Heart left ventricle (tissue), 16 donors: ENCODE data around the gene TMEM92. TPM values are rescaled to one million over a fixed set of nuclear protein-coding genes. Genes with fewer than 3 reads are reported as not detected.
"Not testable (repeated sequence)": the region's sequence is repeated elsewhere in the genome, so short reads cannot be mapped to it uniquely, and the experiment has no call there.

Experiments used
- ATAC-seq, 4 donors: fragments of 200-7000 bp; cut with Tn5 transposase; one replicate each; pipeline ENCODE4 v1.9.1; 2020 to 2022; ENCODE audit warnings: moderate library complexity in 4 of 4, mild to moderate bottlenecking in 3 of 4, moderate number of reproducible peaks in 1 of 4
- DNase-seq, 5 donors: peaks; one replicate each; pipeline ENCODE4 v3.0.0-alpha.2; 2020
- H3K27ac ChIP-seq, 12 donors: fragments of 200-600 bp; sonication (generic) in 4 of 12; one replicate each; pipeline versions ENCODE4 v1.5.0 to v1.8.0; 2016 to 2022; ENCODE audit warnings: mild to moderate bottlenecking in 2 of 12
- H3K27me3 ChIP-seq, 9 donors: fragments of 200-600 bp; sonication (generic) in 2 of 9; one replicate each; pipeline versions ENCODE4 v1.5.1 to v1.8.0; 2016 to 2022; ENCODE audit warnings: mild to moderate bottlenecking in 3 of 9
- H3K36me3 ChIP-seq, 9 donors: fragments of 200-600 bp; sonication (generic) in 2 of 9; one replicate each; pipeline versions ENCODE4 v1.5.0 to v1.8.0; 2018 to 2022; ENCODE audit warnings: mild to moderate bottlenecking in 2 of 9
- H3K4me1 ChIP-seq, 12 donors: fragments of 200-600 bp; sonication (generic) in 4 of 12; one replicate each; pipeline versions ENCODE4 v1.5.0 to v1.8.0; 2016 to 2022; ENCODE audit warnings: mild to moderate bottlenecking in 3 of 12
- H3K4me3 ChIP-seq, 12 donors: fragments of 200-600 bp; sonication (generic) in 4 of 12; one replicate each; pipeline versions ENCODE4 v1.5.0 to v1.8.0; 2017 to 2022; ENCODE audit warnings: mild to moderate bottlenecking in 9 of 12, moderate library complexity in 4 of 12
- H3K9me3 ChIP-seq, 12 donors: fragments of 200-600 bp; sonication (generic) in 4 of 12; one replicate each; pipeline versions ENCODE4 v1.5.0 to v1.8.0; 2016 to 2022; ENCODE audit warnings: mild to moderate bottlenecking in 1 of 12
- POLR2A ChIP-seq, 2 donors: fragments of 450-650 bp; IDR thresholded peaks; one replicate each; pipeline ENCODE4 v1.6.1; 2017; ENCODE audit warnings: antibody characterized with exemption in 2 of 2, mild to moderate bottlenecking in 2 of 2, moderate library complexity in 2 of 2
- WGBS, 4 donors: extraction: QIAGEN DNeasy Blood & Tissue Kit in 2 of 4; methylation state at CpG; one replicate each; pipeline versions ENCODE4 v1.1.5 to v1.1.7; 2013 to 2018; 5-methylcytosine and 5-hydroxymethylcytosine counted together
- intact Hi-C, 10 donors: fragments of 100-400 bp; cut with DNase I; formaldehyde crosslinking; loops; one replicate each; pipeline versions ENCODE4 v1.11.1 to v1.14.2; 2022
- polyA plus RNA-seq, 2 donors: library from polyadenylated mRNA; stranded (reverse); fragments of 200-250 nt; gene quantifications; one replicate each; pipeline ENCODE4 v1.2.3, GENCODE V29; 2013
- total RNA-seq, 9 donors: library from RNA; depleted of rRNA in 2 of 9; stranded (reverse); fragments of >200 nt in 2 of 9; fragmentation: NEBNext Ultra II Directional in 3 of 9; extraction: Animal tissue kit (Norgen Biotek cat#: 25700) in 3 of 9; gene quantifications; one replicate each; pipeline versions ENCODE4 v1.1.0 to v1.2.4, GENCODE V29; 2016 to 2023
- TF ChIP-seq, protein P1 (sequence below), 12 donors: fragments of 200-600 bp; sonication (generic) in 4 of 12; IDR thresholded peaks; one replicate each; pipeline versions ENCODE4 v1.5.0 to v1.8.0; 2018 to 2022; ENCODE audit warnings: antibody characterized with exemption in 12 of 12, mild to moderate bottlenecking in 5 of 12
- donor health status: ischemic (EF 13 %, LVEDD 7.1; RV severe dilation, severe dysfunction).
- donor health status: healthy with polysubstance abuse.
- donor health status: DM: no; HTN: yes; CAD: no.
- donor health status: DM: no; HTN: no; CAD: no.
- donor health status: ischemic (EF 25% LVEDD 6.9; RV normal size, moderate dysfunction).
- donor health status: ischemic (EF 25% LVEDD 5.7; RV mildly dilated, moderate dysfunction).
- donor health status: healthy.
- donor health status: DM: yes; HTN: yes; CAD: no.
- donor health status: ischemic (EF 35%, LVEDD 5.7; RV mildly dilated, moderate dysfunction).
- donor health status: nonischemic (EF 11% LVEDD 7.7; RV severe dilation, severe dysfunction).
- donor health status: DM: yes; HTN: yes; CAD: no.
- donor health status: PGD.
- donor health status: ischemic (EF 29% LVEDD 5.4; RV normal size, mild dysfunction).
- donor health status: nonischemic (EF 23%, LVEDD 6.1; RV moderate dilation, normal function).

TMEM92 gene
- total and polyA plus RNA-seq, 11 donors: 0.11 TPM; not detected in 10

DNA sequence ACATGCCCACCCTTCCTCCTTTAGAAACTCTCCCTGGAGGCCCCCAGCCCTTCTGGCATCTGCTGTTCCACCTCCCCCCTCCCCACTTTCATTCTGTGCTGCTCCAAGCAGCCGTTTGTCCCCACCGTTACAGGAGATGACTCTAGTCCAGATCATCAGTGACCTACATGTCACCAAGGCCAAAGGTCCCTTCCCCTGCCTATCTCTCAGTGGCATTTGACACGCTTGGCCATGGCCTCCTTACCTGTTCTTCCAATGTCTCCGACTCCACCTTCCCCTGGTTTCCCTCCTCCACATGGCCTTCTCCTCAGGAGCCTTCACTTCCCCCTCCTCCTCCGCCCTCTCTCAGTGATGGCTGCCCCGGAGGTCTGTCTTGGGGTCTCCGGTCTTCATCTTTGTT, 9.4 kb downstream of the TMEM92 start:
- Histone ChIP-seq H3K9me3 (no peaks in the 10 kb centered on the region), H3K4me1 (peaks cover 0 to 8% (median 0%) of the 10 kb centered on the region in 12 donors), H3K27me3 (no peaks in the 10 kb centered on the region), H3K27ac (no peak overlapping the region), H3K36me3 (no peaks in the 10 kb centered on the region), H3K4me3 (no peak overlapping the region)
- ATAC-seq (no peak), DNase-seq (no peak)
- TF ChIP-seq POLR2A (IDR thresholded peaks at IDR 0.05): no peak
- TF ChIP-seq, protein P1, sequence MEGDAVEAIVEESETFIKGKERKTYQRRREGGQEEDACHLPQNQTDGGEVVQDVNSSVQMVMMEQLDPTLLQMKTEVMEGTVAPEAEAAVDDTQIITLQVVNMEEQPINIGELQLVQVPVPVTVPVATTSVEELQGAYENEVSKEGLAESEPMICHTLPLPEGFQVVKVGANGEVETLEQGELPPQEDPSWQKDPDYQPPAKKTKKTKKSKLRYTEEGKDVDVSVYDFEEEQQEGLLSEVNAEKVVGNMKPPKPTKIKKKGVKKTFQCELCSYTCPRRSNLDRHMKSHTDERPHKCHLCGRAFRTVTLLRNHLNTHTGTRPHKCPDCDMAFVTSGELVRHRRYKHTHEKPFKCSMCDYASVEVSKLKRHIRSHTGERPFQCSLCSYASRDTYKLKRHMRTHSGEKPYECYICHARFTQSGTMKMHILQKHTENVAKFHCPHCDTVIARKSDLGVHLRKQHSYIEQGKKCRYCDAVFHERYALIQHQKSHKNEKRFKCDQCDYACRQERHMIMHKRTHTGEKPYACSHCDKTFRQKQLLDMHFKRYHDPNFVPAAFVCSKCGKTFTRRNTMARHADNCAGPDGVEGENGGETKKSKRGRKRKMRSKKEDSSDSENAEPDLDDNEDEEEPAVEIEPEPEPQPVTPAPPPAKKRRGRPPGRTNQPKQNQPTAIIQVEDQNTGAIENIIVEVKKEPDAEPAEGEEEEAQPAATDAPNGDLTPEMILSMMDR (IDR thresholded peaks at IDR 0.05): no peak
- intact Hi-C loops: no loop called here
- 73 to 83% (median 79%) methylated on average over 7 of the region's 7 CpGs for WGBS, 4 donors

DNA sequence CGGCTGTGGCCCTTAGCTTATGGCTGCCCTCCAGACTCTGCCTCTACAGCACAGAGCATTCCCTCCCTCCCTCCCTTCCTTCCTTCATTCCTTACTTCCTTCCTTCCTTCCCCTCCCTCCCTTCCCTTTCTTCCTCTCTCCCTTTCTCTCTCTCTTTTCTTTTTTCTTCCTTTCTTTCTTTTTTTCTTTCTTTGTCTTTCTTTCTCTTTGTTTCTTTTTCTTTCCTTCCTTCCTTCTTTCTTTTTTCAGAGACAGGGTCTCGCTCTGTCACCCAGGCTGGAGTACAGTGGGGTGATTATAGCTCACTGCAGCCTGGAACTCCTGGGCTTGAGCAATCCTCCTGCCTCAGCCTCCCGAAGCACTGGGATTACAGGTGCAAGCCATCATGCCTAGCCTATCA, 11.7 kb downstream of the TMEM92 start:
- intact Hi-C loops: no loop called here
- peaks cover 0 to 29% (median 6%) of the 10 kb centered on the region in 12 donors for H3K4me1 ChIP-seq
- no peaks in the 10 kb centered on the region for H3K36me3 ChIP-seq
- H3K4me3 ChIP-seq: no peak overlapping the region
- no peak for ATAC-seq
- TF ChIP-seq POLR2A (IDR thresholded peaks at IDR 0.05): no peak
- TF ChIP-seq, protein P1 (IDR thresholded peaks at IDR 0.05): no peak
- DNase-seq: no peak
- no peaks in the 10 kb centered on the region for H3K27me3 ChIP-seq
- 54 to 65% (median 63%) methylated on average over 3 of the region's 3 CpGs for WGBS, 4 donors
- no peaks in the 10 kb centered on the region for H3K9me3 ChIP-seq
- no peak overlapping the region for H3K27ac ChIP-seq

DNA sequence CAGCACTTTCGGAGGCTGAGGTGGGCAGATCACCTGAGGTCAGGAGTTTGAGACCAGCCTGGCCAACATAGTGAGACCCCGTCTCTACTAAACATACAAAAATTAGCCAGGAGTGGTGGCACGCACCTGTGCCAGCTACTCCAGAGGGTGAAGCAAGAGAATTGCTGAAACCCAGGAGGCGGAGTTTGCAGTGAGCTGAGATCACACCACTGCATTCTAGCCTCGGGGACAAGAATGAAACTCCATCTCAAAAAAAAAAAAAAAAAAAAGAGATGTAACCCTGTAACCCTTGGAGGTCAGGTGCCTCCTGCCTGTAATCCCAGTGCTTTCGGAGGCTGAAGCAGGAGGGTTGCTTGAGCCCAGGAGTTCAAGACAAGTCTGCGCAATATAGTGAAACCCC, 13.0 kb downstream of the TMEM92 start:
- H3K4me1 ChIP-seq: peaks cover 0 to 29% (median 6%) of the 10 kb centered on the region in 12 donors
- H3K4me3 ChIP-seq, H3K9me3 ChIP-seq, H3K27ac ChIP-seq, H3K36me3 ChIP-seq, H3K27me3 ChIP-seq, ATAC-seq, intact Hi-C loops, DNase-seq: not testable (repeated sequence)
- WGBS, 4 donors: 84 to 92% (median 89%) methylated on average over 7 of the region's 7 CpGs

DNA sequence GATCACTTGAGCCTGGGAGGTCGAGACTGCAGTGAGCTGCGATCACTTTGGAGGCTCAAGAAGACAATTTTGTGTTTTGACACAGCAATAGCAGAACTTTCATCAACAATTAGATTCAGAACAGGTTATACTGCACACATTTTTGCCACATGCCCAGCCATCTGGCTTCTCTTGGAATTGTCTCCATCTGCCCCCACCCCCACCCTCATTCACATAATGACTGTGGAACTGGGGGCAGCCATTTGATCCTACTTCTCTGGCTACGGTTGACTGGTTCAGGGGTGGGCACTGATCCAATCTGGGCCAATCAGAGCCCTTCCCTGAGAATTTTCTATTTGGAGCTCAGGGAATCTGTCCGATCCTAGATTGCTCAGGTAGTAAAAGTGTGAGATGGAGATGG, 14.0 kb downstream of the TMEM92 start:
- Histone ChIP-seq H3K27me3 (no peaks in the 10 kb centered on the region), H3K4me3 (no peak overlapping the region), H3K9me3 (no peaks in the 10 kb centered on the region), H3K27ac (peak overlapping the region in 1 of 12 donors; percentile 83), H3K4me1 (peaks cover 0 to 29% (median 6%) of the 10 kb centered on the region in 12 donors), H3K36me3 (no peaks in the 10 kb centered on the region)
- no peak for TF ChIP-seq POLR2A (IDR thresholded peaks at IDR 0.05)
- TF ChIP-seq, protein P1 (IDR thresholded peaks at IDR 0.05): no peak
- 85 to 92% (median 90%) methylated on average over 4 of the region's 4 CpGs for WGBS, 4 donors
- ATAC-seq (no peak), DNase-seq (no peak)
- intact Hi-C loops: no loop called here

DNA sequence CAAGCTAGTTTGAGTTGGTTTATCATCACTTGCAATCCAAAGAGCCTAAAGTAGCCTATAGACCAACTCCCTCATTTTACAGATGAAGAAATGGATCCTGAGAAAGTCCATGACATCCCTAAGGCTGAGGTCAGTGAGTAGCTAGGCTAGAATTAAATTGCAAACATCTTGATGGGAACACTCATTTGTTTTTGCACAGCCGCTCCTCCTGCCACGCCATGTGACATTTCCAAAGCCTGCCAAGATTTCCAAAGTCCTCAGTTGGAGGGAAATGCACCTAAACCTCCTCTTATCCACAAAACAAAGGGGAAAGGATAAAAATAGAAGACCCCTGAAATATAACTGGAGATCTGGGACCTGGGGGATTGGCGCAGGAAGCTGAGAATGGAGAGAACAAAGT, 15.0 kb downstream of the TMEM92 start:
- peaks cover 0 to 29% (median 6%) of the 10 kb centered on the region in 12 donors for H3K4me1 ChIP-seq
- 70 to 78% (median 73%) methylated on average over 3 of the region's 3 CpGs for WGBS, 4 donors

More for the DNA sequence above, 15.0 kb downstream of the TMEM92 start:
- H3K27me3 ChIP-seq: no peaks in the 10 kb centered on the region
- ATAC-seq: peak in 2 of 4 donors; percentile 27 to 46
- DNase-seq: no peak
- intact Hi-C loops: no loop called here
- no peaks in the 10 kb centered on the region for H3K9me3 ChIP-seq
- TF ChIP-seq, protein P1 (IDR thresholded peaks at IDR 0.05): no peak
- peak overlapping the region in 3 of 12 donors; percentile 23 to 42 (median 40) for H3K4me3 ChIP-seq
- H3K27ac ChIP-seq: peak overlapping the region in 10 of 12 donors; percentile 39 to 89 (median 64)
- no peaks in the 10 kb centered on the region for H3K36me3 ChIP-seq
